G401 (cell line): Measurements from ENCODE around the gene CAVIN4. TPM values are rescaled to one million over a fixed set of nuclear protein-coding genes. Genes with fewer than 3 reads are reported as not detected.
A peak's percentile ranks its signal among the peaks of the same experiment; 100 is the strongest.

ENCODE experiments used
- DNase-seq: peaks from one replicate; pipeline ENCODE4 v3.0.0-alpha.2; 2015; ENCODE audit warnings: low spot score
- in situ Hi-C: cut with HindIII; loops from 2 replicates; pipeline ENCODE4 v1.10.0; 2016; ENCODE audit warnings: low sequenced_read_pairs, mixed read lengths
- total RNA-seq: library from RNA; depleted of rRNA; stranded (reverse); fragments of >200 nt; shearing (Covaris generic); gene quantifications from 2 replicates; pipeline ENCODE4 v1.2.3, GENCODE V29; 2014

The CAVIN4 gene
- total RNA-seq, 1 experiment from 2014 or later = 0.68 TPM

DNA sequence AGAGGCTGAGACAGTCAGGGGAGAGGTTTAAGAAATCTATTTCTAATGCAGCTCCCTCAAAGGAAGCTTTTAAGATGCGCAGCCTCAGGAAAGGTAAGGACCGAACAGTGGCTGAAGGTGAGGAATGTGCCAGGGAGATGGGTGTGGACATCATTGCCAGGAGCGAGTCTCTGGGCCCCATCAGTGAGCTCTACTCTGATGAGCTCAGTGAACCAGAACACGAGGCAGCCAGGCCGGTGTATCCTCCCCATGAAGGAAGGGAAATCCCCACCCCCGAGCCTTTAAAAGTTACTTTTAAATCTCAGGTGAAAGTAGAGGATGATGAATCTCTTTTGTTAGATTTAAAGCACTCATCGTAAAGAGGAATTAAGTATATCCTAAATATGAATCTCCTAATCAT is 8.2 kb downstream of the CAVIN4 start:
- in situ Hi-C loops = no loop called here

DNA sequence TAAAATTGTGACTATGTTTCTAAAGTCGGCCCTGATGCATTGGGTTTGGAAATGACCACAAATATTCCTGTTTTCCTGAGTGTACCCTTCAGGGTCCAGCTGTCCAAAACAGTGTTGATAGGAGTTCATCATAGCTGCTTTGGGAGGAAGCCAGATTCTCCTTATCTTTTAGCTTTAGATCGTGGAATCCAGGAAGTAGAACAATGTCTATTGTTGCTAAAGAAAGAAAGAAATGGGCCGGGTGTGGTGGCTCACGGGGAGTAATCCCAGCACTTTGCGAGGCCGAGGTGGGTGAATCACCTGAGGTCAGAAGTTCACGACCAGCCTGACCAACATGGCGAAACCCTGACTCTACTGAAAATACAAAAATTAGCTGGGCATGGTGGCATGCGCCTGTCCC is 9.5 kb downstream of the CAVIN4 start:
- in situ Hi-C loops = no loop called here
- no peak for DNase-seq

More for the DNA sequence above, 8.2 kb downstream of the CAVIN4 start:
- no peak for DNase-seq

DNA sequence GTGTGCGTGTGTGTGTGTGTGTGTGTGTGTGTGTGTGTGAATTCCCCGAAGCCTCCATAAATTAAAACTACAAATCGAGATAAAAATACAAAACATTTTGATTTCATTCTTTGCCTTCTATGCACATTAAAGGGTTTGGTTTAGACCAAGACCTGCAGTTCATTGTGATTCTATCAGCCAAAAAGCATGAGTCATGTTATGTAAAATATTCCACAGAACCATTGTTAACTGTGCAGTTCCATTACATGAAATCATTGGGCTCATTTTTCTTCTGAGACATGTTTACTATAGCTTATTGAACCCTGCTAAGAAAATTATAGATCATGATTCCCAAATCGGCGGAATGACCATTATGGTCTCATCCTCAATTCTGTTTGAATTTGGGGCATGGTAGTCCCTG is 11.7 kb downstream of the CAVIN4 start:
- in situ Hi-C loops = no loop called here
- DNase-seq = no peak

GRCh38 chr9:100590481-100590880 is 12.6 kb downstream of the CAVIN4 start:
- in situ Hi-C loops = no loop called here
- no peak for DNase-seq

DNA sequence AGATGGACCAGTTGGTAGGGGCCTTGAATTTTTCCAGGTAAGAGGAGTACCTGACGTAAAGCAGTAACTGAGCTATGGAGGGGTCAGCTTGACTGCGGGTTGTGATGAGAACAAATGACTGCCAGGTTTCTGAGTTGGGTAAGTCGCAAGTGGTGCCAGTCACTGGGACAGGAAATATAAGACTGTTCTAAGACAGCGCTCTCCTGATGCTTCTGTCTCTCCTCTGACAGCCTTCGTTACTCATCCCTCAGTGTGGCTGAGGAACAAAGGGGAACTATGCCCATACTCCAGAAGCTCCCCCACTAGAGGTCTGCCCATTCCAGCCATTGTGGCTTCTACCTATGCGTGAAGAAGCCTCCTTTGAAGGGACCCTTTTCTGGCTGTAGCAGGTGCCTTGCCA is 13.3 kb downstream of the CAVIN4 start:
- in situ Hi-C loops = no loop called here
- DNase-seq = no peak

- DNase-seq = no peak
- in situ Hi-C loops = no loop called here
Measured at GRCh38 chr9:100591639-100592412, 13.9 kb downstream of the CAVIN4 start.

DNA sequence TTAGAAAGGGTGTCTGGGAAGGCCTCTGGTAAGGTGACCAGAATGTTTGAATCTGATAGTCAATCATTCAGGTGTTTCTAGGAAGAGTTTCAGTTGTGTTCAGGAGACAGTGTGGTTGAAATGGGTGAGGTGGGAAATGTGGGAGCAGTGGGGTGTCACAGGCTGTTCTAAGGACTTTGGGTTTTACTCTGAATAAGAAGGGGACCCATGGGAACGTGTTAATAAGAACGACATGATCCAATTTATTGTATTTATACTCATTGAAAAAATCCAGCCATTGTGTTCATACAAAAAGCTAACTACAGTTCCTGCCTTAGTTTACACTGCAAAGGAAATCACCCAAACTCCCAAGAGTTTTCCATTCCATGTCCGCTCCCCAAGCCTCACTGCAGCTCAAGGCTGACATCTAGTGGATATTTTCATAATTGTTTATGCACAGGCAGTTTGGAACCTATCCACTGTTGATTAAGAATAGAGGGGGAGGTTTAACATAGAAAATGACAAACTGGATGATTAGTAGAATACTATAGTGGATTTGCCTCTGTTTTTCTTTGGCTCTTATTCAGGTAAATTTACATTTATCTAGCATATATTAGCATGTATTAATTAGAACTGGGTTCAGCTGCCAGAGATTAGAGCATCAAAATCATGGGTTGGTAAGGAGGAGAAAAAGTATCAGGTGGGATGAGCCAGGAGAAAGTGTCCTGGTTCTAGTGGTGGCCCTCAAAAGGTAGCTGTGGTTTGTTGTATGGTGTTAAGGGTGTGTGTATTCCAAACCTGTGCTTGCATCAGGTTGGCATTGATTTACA is 17.7 kb downstream of the CAVIN4 start:
- in situ Hi-C loops = no loop called here
- peak; percentile 77 for DNase-seq

DNA sequence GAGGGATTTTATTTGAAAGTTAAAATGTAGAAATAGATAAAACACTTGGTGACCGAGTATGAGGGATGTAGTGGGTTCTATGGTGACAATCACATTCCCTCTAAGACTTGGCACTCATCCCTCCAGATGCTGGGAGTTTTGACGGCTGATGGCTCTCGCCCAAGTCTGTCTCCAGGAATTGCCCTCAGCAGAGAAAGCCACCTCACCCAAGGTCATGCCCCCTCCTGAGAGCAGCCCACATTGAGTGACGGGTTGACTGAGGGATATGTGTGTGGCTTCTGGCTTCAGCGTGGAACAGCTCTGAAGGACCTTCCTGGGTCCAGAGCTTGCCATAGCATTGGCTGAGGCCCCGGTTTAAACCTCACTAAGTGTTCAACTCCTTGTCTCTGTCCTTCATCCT is 19.4 kb downstream of the CAVIN4 start:
- DNase-seq = no peak
- in situ Hi-C loops = no loop called here

DNA sequence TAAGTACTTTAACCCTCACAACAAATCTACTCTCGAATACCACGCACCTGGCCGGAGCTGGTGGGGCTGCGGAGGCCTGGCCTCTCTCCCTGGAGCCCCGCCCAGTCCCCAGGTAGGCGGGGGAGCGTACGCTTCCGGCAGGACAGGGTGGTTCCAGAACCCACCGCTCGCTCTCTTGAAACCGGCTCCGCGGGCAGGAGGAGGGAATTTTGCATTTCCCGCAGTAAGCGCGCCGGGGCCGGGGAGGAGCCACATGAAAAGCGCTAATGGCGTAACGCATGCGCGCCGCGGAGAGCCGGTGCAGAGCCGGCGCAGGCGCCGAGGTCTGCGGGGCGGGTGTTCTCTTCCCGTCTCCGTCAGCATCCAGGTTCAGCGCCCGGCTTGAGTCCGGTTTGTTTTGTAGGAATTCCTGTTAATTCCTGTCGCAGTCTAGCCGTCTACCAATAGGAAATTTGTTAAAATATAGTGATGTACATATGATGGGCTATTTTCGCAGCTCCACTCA is 20.8 kb downstream of the CAVIN4 start:
- peak; percentile 84 for DNase-seq
- in situ Hi-C loops = no loop called here

DNA sequence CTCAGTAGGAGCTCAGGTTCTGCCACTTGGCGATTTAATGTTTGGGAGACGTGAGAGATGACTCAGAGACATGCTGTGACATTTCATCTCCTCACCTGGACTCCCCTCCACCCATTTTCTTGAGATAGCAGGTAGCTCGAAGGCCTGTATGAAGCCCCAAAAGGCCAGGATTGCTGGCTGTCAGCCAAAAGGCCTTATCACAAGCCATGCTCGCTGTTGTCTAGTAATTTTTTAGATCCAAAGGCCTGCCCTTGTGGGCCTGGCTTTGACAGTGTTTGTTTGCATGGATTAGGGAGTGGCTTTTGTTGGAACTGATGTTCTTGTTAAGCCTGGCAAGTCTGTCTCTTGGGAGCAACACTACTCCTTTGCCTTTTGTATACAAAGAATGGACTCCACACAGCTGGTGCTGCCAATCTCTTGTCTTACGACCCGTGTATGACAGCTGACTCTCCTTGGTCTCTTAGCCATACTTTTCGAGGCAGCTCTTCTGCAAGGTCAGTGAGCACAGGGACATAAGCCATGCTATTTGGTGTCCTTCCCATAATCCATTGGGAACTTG is 22.7 kb downstream of the CAVIN4 start:
- in situ Hi-C loops = no loop called here
- no peak for DNase-seq

DNA sequence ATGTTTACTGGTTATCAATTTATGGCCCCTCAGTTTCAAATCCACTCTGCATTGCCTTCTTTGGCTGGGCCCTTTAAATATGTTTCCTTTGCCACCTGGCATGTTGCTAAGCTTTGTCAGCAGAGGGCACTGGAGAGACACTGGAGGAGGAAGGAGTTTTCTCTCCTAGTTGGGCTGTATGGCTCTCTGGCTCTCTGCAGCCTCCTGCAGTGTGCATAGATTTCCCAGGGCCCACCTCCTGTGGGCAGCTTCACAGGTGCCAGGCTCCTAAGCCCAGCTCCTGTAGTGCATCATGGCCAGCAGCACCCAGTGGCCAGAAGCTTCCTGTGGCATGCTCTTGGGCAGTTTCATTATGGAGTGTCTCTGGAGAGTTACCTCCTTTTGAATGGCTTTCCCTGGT is 23.3 kb downstream of the CAVIN4 start:
- peak; percentile 38 for DNase-seq
- in situ Hi-C loops = no loop called here

- in situ Hi-C loops = no loop called here
- peak; percentile 68 for DNase-seq
Measured at GRCh38 chr9:100602342-100602801, 24.5 kb downstream of the CAVIN4 start.

GRCh38 chr9:100605405-100605804 is 27.5 kb downstream of the CAVIN4 start:
- in situ Hi-C loops = no loop called here
- DNase-seq = no peak

- in situ Hi-C loops = no loop called here
- no peak for DNase-seq
Measured at GRCh38 chr9:100619194-100619593, 41.3 kb downstream of the CAVIN4 start.

DNA sequence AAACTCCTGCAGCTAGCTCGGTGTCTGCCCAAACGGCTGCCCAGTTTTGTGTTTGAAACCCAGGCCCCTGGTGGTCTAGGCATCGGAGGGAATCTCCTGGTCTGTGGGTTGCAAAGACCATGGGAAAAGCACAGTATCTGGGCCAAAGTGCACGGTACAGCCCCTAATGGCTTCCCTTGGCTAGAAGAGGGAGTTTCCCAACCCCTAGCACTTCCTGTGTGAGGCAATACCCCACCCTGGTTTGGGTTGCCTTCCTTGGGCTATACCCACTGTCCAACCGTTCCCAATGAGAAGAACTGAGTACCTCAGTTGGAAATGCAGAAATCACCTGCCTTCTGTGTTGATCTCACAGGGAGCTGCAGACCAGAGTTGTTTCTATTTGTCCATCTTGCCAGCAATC is 41.8 kb downstream of the CAVIN4 start:
- DNase-seq = no peak
- in situ Hi-C loops = no loop called here

DNA sequence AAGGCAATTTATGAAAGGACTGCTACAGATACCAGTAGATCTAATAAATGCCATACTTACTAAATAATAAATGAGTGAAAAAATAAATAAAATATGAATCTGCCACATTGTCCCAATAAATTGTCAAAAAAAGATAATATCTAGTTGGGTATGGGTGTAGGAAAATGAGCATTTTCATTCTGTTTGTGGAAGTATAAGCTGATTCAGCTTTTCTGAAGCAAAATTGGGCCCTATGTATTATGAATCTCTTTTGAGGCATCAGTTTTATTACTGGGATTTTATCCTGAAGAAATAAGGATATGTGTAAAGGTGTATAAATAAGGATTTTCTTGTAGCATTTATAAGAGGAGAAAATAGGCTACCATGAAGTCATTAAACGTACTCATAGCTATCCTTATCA is 46.1 kb downstream of the CAVIN4 start:
- no peak for DNase-seq
- in situ Hi-C loops = no loop called here

DNA sequence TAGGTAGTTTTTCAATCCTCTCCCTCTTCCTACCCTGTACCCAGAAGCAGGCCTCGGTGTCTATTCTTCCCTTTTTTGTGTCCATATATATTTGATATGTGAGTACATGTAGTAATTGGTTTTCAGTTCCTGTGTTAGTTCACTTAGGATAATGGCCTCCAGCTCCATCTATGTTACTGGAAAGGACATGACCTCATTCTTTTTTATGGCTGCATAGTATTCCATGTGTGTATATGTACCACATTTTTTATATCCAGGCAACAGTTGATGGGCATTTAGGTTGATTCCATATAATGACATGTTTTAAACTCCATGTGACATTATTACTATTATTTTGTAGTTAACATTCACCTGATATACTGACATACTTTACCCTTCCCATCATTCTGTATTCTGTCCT is 49.1 kb downstream of the CAVIN4 start:
- in situ Hi-C loops = no loop called here

DNA sequence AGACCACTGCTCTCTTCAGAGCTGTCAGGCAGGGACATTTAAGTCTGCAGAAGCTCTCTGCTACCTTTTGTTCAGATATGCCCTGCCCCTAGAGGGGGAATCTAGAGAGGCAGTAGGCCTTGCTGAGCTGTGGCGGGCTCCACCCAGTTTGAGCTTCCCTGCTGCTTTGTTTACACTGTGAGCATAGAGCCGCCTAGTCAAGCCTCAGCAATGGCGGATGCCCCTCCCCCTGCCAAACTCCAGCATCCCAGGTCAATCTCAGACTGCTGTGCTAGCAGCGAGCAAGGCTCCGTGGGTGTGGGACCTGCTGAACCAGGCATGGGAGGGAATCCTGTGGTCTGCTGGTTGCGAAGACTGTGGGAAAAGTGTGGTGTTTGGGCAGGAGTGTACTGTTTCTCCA is 59.9 kb downstream of the CAVIN4 start:
- in situ Hi-C loops = no loop called here
- no peak for DNase-seq

More for the DNA sequence above, 49.1 kb downstream of the CAVIN4 start:
- DNase-seq = no peak
